LNCAP (cell line): ENCODE results near the gene DCAF8L2.
A peak's percentile ranks its signal among the peaks of the same experiment; 100 is the strongest.

ENCODE experiments used
- TF ChIP-seq, protein P1 (sequence below): fragments of 450-650 bp; IDR thresholded peaks from 2 replicates; pipeline ENCODE4 v1.5.1; 2017; ENCODE audit warnings: mild to moderate bottlenecking

DCAF8L2 gene

DNA sequence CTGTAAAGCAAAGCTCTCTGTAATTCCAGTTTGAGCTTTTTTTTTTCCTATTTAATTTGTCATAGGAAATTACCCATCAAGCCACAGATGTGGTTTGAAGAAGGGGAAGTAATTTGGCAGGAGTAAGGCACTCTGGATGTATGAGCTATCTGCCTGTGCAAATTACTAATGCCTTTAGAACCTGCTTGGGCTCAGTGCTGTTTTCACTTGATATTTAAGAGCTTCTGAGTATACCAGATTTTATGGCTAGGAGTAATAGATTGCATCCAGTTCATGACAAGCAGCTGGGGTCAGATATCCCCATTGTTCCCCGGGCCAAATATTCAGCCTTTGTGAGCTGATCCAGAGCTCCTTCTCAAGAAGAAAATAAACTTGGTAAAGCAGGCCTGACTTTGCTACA, 89.1 kb downstream of the DCAF8L2 start:
- TF ChIP-seq, protein P1, sequence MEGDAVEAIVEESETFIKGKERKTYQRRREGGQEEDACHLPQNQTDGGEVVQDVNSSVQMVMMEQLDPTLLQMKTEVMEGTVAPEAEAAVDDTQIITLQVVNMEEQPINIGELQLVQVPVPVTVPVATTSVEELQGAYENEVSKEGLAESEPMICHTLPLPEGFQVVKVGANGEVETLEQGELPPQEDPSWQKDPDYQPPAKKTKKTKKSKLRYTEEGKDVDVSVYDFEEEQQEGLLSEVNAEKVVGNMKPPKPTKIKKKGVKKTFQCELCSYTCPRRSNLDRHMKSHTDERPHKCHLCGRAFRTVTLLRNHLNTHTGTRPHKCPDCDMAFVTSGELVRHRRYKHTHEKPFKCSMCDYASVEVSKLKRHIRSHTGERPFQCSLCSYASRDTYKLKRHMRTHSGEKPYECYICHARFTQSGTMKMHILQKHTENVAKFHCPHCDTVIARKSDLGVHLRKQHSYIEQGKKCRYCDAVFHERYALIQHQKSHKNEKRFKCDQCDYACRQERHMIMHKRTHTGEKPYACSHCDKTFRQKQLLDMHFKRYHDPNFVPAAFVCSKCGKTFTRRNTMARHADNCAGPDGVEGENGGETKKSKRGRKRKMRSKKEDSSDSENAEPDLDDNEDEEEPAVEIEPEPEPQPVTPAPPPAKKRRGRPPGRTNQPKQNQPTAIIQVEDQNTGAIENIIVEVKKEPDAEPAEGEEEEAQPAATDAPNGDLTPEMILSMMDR = no peak

DNA sequence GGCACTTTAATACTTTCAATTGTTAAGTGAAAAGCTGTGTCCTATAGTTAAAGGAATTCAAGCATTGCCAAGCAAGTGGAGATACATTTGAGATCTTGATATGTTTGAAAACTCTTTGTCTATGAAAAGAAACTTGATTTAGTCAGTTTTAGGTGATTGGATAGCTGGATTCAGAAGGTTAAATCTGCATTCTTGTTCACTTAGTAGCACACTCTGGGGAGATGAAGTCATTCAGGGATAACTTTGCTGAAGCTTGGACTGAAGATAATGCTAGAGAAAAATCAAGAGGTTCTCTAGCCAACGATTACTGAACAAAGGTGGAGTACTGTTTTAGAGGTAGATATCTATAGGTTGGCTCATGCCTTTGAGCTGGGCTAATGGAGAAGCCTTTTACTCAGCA, 90.6 kb downstream of the DCAF8L2 start:
- TF ChIP-seq, protein P1 = no peak

DNA sequence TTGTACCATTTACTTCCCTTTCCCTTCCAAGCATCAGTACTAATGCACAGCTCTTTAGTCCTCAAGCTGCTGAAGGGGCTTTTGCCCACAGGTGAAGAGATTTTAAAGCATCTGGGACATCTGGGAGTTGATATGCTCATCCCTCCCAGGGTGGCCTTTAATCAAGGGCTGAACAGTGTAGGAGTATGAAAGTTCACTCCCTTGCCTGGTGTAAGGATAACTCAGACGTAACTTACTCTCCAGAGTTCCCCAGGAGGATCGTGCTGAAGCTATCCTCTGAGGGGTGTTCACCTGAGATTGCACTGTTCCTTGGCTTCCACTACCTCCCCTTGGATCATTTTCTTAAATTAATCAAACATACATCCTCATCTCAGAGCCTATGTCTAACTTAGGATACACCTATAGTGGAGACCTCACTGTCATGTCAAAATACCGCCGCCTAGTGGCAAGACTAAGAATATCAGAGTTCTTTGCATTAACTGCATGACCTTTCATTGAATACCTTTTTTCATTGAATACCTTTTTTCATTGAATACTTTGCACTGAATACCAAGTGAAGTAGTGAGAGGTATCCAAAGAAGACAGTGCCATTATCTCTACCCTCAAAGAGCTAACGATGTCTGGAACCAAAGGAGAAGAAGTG, 93.5 kb downstream of the DCAF8L2 start:
- TF ChIP-seq, protein P1 = peak; percentile 54

DNA sequence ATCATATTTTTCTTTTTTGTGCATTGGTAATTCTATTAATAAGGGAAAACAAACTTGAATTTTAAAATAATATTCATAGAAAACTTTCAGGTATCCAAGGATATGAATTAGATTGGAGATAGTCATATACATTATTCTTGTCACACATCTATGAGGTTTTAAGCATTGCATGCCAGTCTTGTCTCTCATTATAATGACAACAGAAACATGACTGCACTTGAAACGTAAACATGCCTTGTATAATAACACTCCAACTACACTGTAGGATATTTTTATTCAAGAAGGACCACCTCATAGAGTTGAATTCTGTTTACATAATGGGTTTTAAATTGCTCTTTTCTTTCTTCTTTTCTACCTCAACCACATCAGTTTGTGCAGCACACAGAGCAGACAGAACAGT, 104.5 kb downstream of the DCAF8L2 start:
- TF ChIP-seq, protein P1 = no peak

DNA sequence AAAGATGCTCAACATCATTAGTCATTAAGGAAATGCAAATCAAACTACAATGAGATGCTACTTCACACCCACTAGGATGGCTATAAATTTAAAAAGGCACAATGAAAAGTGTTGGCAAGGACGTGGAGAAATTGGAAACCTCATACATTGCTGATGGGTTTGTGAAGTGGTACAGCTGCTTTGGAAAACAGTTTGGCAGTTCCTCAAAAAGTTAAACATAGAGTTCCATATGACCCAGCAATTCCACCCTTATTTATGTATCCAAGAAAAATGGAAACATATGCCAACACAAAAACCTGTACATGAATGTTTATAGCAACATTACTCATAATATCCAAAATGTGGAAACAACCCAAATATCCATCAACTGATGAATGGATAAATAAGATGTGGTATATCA, 116.4 kb downstream of the DCAF8L2 start:
- TF ChIP-seq, protein P1 = no peak

DNA sequence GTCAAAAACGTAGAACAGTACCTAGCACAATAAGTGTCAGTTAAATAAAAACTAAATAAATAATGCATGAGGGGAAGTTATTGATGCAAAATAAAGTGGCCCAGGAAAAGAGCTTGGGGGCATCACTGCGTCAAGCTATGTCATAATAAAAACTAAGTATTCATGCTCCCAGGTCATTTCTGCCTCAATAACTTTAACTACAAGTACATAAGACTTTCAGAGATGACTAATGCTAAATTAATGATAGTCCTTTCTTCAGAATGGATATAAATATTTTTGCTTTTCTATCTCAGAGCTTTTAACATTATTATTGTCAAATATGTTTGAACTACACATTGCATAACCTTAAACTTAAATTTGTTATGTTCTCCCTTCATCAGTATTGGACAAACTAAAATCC, 125.5 kb downstream of the DCAF8L2 start:
- TF ChIP-seq, protein P1 = no peak

DNA sequence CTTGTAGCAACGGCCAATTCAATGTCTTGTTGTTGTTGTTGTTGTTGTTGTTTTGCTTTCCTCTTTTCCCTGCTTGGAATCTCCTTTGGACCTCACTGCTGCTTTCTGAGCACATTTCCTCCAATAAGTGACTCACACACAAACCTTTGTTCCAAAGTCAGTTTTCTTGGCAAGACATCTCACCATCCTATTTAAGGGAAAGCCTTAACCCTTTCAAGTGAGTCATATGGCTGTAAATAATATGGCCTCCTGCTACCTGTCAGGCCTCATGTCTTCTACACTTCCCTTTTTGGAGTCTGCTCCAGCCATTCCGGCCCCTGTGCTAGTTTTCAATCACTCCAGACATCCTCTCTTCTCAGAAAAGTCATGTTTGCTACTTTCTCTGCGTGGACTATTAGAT, 138.1 kb downstream of the DCAF8L2 start:
- TF ChIP-seq, protein P1 = no peak

DNA sequence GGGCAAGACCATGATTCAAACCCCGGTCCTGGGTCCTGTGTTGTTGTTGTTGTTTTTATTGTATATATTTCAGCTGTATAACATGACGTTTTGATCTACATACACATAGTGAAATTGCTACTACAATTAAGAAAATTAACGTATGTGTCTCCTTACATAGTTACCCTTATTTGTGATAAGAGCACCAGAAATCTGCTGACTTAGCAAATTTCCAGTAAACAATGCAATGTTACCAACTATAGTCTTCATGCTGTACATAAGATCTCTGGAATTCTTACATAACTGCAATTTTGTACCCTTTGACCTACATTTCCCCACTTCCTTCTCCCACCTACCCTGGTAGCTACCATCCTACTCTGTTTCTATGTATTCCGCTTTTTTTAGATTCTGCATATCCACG, 141.8 kb downstream of the DCAF8L2 start:
- TF ChIP-seq, protein P1 = no peak
